Measurements from ENCODE around the gene CEP350. TPM values are rescaled to one million over a fixed set of nuclear protein-coding genes. Genes with fewer than 3 reads are reported as not detected.

The CEP350 gene
- polyA plus RNA-seq, 1 donor (not counting 4 experiments of a cell fraction or from before 2014, with no cell fraction given) = 12.0 TPM

DNA sequence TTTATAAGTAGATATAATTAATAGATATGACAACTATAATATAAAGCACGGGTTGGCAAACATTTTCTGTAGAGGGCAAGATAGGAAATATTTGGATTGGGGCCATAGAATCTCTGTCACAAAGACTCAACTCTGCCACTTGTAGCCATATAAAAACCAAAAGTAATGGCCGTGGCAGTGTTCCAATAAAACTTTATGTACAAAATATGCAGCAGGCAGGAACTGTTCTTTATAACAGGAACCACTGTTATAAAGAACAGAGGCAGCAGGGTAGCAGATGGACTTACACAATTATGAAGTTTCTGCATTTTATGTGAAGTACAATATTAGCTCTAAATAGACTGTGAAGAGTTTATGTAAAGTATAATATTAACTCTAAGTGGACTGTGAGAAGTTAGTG is 183.2 kb downstream of the CEP350 start:
- no peak for FAIRE-seq
- dilution Hi-C loops (cut with MboI; ENCODE audit: extremely low pct_ligation_motif_present, low sequenced_read_pairs) = no loop called here

DNA sequence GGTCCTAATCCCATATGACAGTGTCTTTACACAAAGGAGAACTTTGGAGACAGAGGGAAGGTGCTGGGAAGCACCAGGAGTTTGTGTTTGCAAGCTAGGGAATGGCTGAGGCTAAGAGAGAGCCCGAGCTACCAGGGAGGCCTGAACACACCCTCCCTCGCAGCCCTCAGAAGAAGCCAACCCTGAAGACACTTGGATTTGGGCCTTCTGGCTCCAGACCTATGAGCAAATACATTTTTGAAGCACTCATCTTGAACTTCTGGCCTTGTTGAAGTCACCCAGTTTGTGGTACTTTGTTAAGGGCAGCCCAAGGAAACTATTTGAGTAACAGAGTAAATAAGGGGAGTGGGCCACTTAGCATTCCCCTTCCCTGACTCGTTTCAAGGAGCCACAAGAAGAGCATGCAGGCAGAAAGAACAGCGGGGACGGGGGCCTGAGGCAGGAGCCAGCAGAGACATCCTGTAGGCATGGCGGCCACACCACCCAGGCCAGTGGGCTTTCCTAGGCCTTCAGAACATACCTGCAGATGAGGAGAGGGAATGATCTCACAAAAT is 186.8 kb downstream of the CEP350 start:
- Histone ChIP-seq H2AFZ (ENCODE audit: control insufficient read depth, low read length) (no peak overlapping the region), H3K36me3 (ENCODE audit: control insufficient read depth in 2 of 2, extremely low read depth in 1 of 2, insufficient read depth in 2 of 2, low read length in 2 of 2) (no peaks in the 10 kb centered on the region), H3K9me1 (ENCODE audit: control insufficient read depth, extremely low read depth, insufficient read depth, low read length) (no peaks in the 10 kb centered on the region), H3K9me3 (ENCODE audit: control insufficient read depth, low read depth, low read length) (no peaks in the 10 kb centered on the region), H3K4me3 (ENCODE audit: control insufficient read depth in 2 of 3, extremely low read depth in 1 of 3, insufficient read depth in 2 of 3, low read depth in 1 of 3, low read length in 3 of 3) (no peak overlapping the region), H4K20me1 (ENCODE audit: control insufficient read depth, extremely low read depth, insufficient read depth, low read length) (no peaks in the 10 kb centered on the region), H3K4me2 (ENCODE audit: control insufficient read depth, extremely low read depth, insufficient read depth, low read depth, low read length) (no peak overlapping the region), H3K4me1 (ENCODE audit: control insufficient read depth, extremely low read depth, insufficient read depth, low read length) (peaks cover 12% of the 10 kb centered on the region), H3K79me2 (ENCODE audit: control insufficient read depth, insufficient read depth, low read length) (no peaks in the 10 kb centered on the region), H3K27ac (ENCODE audit: control insufficient read depth, insufficient read depth, low read length) (no peak overlapping the region), H3K9ac (ENCODE audit: control insufficient read depth, extremely low read depth, insufficient read depth, low read length) (no peak overlapping the region), H3K27me3 (ENCODE audit: control insufficient read depth, extremely low read depth, insufficient read depth, low read length) (no peaks in the 10 kb centered on the region)
- no peak for TF ChIP-seq EZH2 (IDR thresholded peaks at IDR 0.05; ENCODE audit: low read length)
- TF ChIP-seq, protein P1, sequence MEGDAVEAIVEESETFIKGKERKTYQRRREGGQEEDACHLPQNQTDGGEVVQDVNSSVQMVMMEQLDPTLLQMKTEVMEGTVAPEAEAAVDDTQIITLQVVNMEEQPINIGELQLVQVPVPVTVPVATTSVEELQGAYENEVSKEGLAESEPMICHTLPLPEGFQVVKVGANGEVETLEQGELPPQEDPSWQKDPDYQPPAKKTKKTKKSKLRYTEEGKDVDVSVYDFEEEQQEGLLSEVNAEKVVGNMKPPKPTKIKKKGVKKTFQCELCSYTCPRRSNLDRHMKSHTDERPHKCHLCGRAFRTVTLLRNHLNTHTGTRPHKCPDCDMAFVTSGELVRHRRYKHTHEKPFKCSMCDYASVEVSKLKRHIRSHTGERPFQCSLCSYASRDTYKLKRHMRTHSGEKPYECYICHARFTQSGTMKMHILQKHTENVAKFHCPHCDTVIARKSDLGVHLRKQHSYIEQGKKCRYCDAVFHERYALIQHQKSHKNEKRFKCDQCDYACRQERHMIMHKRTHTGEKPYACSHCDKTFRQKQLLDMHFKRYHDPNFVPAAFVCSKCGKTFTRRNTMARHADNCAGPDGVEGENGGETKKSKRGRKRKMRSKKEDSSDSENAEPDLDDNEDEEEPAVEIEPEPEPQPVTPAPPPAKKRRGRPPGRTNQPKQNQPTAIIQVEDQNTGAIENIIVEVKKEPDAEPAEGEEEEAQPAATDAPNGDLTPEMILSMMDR (optimal IDR thresholded peaks at IDR 0.05 in 1 of 3, IDR thresholded peaks at IDR 0.05 in 1 of 3, conservative IDR thresholded peaks at IDR 0.05 in 1 of 3; ENCODE audit: extremely low read depth in 1 of 3, insufficient read depth in 2 of 3, low read length in 3 of 3) = no peak
- DNase-seq (ENCODE audit: low read depth, low spot score) = no peak
- dilution Hi-C loops (cut with MboI; ENCODE audit: extremely low pct_ligation_motif_present, low sequenced_read_pairs) = no loop called here
- FAIRE-seq = no peak

More for the DNA sequence above, 183.2 kb downstream of the CEP350 start:
- H3K9me3 ChIP-seq (ENCODE audit: control insufficient read depth, low read depth, low read length) = no peaks in the 10 kb centered on the region
- H3K9me1 ChIP-seq (ENCODE audit: control insufficient read depth, extremely low read depth, insufficient read depth, low read length) = no peaks in the 10 kb centered on the region
- no peak for TF ChIP-seq EZH2 (IDR thresholded peaks at IDR 0.05; ENCODE audit: low read length)
- TF ChIP-seq, protein P1 (optimal IDR thresholded peaks at IDR 0.05 in 1 of 3, IDR thresholded peaks at IDR 0.05 in 1 of 3, conservative IDR thresholded peaks at IDR 0.05 in 1 of 3; ENCODE audit: extremely low read depth in 1 of 3, insufficient read depth in 2 of 3, low read length in 3 of 3) = no peak
- no peak for DNase-seq (ENCODE audit: low read depth, low spot score)
- H3K4me3 ChIP-seq (ENCODE audit: control insufficient read depth in 2 of 3, extremely low read depth in 1 of 3, insufficient read depth in 2 of 3, low read depth in 1 of 3, low read length in 3 of 3) = no peak overlapping the region
- no peaks in the 10 kb centered on the region for H4K20me1 ChIP-seq (ENCODE audit: control insufficient read depth, extremely low read depth, insufficient read depth, low read length)
- no peak overlapping the region for H3K27ac ChIP-seq (ENCODE audit: control insufficient read depth, insufficient read depth, low read length)
- H3K9ac ChIP-seq (ENCODE audit: control insufficient read depth, extremely low read depth, insufficient read depth, low read length) = no peak overlapping the region
- no peak overlapping the region for H2AFZ ChIP-seq (ENCODE audit: control insufficient read depth, low read length)
- no peaks in the 10 kb centered on the region for H3K36me3 ChIP-seq (ENCODE audit: control insufficient read depth in 2 of 2, extremely low read depth in 1 of 2, insufficient read depth in 2 of 2, low read length in 2 of 2)
- H3K79me2 ChIP-seq (ENCODE audit: control insufficient read depth, insufficient read depth, low read length) = no peaks in the 10 kb centered on the region
- peaks cover 8% of the 10 kb centered on the region for H3K4me1 ChIP-seq (ENCODE audit: control insufficient read depth, extremely low read depth, insufficient read depth, low read length)
- no peaks in the 10 kb centered on the region for H3K27me3 ChIP-seq (ENCODE audit: control insufficient read depth, extremely low read depth, insufficient read depth, low read length)
- H3K4me2 ChIP-seq (ENCODE audit: control insufficient read depth, extremely low read depth, insufficient read depth, low read depth, low read length) = no peak overlapping the region

Measured in keratinocyte (primary cell).